ENCODE results near the gene ZSCAN2. TPM values are rescaled to one million over a fixed set of nuclear protein-coding genes. Genes with fewer than 3 reads are reported as not detected.

The ZSCAN2 gene
- total RNA-seq, 2 donors from 2014 or later: 13.9 to 23.2 TPM

- no peak for DNase-seq (ENCODE audit: low spot score)
- Histone ChIP-seq H3K27ac (no peak overlapping the region), H3K9me3 (no peaks in the 10 kb centered on the region), H3K4me1 (replicated peaks) (no peaks in the 10 kb centered on the region), H3K27me3 (replicated peaks; ENCODE audit: insufficient read depth) (no peaks in the 10 kb centered on the region), H3K36me3 (no peaks in the 10 kb centered on the region), H3K4me3 (no peak overlapping the region)
- TF ChIP-seq CTCF (IDR thresholded peaks at IDR 0.05): no peak
- TF ChIP-seq POLR2A (IDR thresholded peaks at IDR 0.05): no peak
- WGBS: 70% methylated on average over 2 of the region's 2 CpGs
- intact Hi-C loops (cut with DNase I): no loop called here
These were observed 4.7 kb downstream of the ZSCAN2 start for GRCh38 chr15:84605554-84605882.

- H3K4me1 ChIP-seq (replicated peaks): no peaks in the 10 kb centered on the region
- no peak overlapping the region for H3K4me3 ChIP-seq
- H3K9me3 ChIP-seq: no peaks in the 10 kb centered on the region
- H3K27ac ChIP-seq: no peak overlapping the region
- intact Hi-C loops (cut with DNase I): no loop called here
- WGBS: 74% methylated on average over 8 of the region's 8 CpGs
- H3K27me3 ChIP-seq (replicated peaks; ENCODE audit: insufficient read depth): no peaks in the 10 kb centered on the region
- no peaks in the 10 kb centered on the region for H3K36me3 ChIP-seq
- no peak for DNase-seq (ENCODE audit: low spot score)
- TF ChIP-seq CTCF (IDR thresholded peaks at IDR 0.05) (no peak), POLR2A (IDR thresholded peaks at IDR 0.05) (no peak), POLR2AphosphoS5 (IDR thresholded peaks at IDR 0.05) (no peak)
These were observed 5.9 kb downstream of the ZSCAN2 start for GRCh38 chr15:84606653-84607120.

GRCh38 chr15:84608707-84609284 lies 8.0 kb downstream of the ZSCAN2 start:
- H3K27ac ChIP-seq: no peak overlapping the region
- DNase-seq (ENCODE audit: low spot score): no peak
- WGBS: 67% methylated on average over 1 of the region's 1 CpG
- no peaks in the 10 kb centered on the region for H3K9me3 ChIP-seq
- TF ChIP-seq POLR2AphosphoS5 (IDR thresholded peaks at IDR 0.05) (no peak), POLR2A (IDR thresholded peaks at IDR 0.05) (no peak), CTCF (IDR thresholded peaks at IDR 0.05) (no peak)
- no peaks in the 10 kb centered on the region for H3K27me3 ChIP-seq (replicated peaks; ENCODE audit: insufficient read depth)
- H3K36me3 ChIP-seq: no peaks in the 10 kb centered on the region
- intact Hi-C loops (cut with DNase I): no loop called here
- H3K4me3 ChIP-seq: no peak overlapping the region
- no peaks in the 10 kb centered on the region for H3K4me1 ChIP-seq (replicated peaks)

- no peak overlapping the region for H3K27ac ChIP-seq
- no peak for TF ChIP-seq CTCF (IDR thresholded peaks at IDR 0.05)
- TF ChIP-seq POLR2A (IDR thresholded peaks at IDR 0.05): no peak
- no peak for TF ChIP-seq POLR2AphosphoS5 (IDR thresholded peaks at IDR 0.05)
- WGBS: 89% methylated on average over 11 of the region's 11 CpGs
- intact Hi-C loops (cut with DNase I): no loop called here
- H3K36me3 ChIP-seq: no peaks in the 10 kb centered on the region
- H3K4me1 ChIP-seq (replicated peaks): no peaks in the 10 kb centered on the region
- no peak overlapping the region for H3K4me3 ChIP-seq
- no peak for DNase-seq (ENCODE audit: low spot score)
- H3K27me3 ChIP-seq (replicated peaks; ENCODE audit: insufficient read depth): no peaks in the 10 kb centered on the region
- H3K9me3 ChIP-seq: no peaks in the 10 kb centered on the region
These were observed 9.2 kb downstream of the ZSCAN2 start for GRCh38 chr15:84609818-84610525.

- H3K4me3 ChIP-seq: no peak overlapping the region
- TF ChIP-seq CTCF (IDR thresholded peaks at IDR 0.05) (no peak), POLR2AphosphoS5 (IDR thresholded peaks at IDR 0.05) (no peak), POLR2A (IDR thresholded peaks at IDR 0.05) (no peak)
- intact Hi-C loops (cut with DNase I): no loop called here
- H3K4me1 ChIP-seq (replicated peaks): no peaks in the 10 kb centered on the region
- H3K36me3 ChIP-seq: no peaks in the 10 kb centered on the region
- H3K27ac ChIP-seq: no peak overlapping the region
- WGBS: 94% methylated on average over 7 of the region's 7 CpGs
- no peak for DNase-seq (ENCODE audit: low spot score)
- H3K9me3 ChIP-seq: no peaks in the 10 kb centered on the region
- no peaks in the 10 kb centered on the region for H3K27me3 ChIP-seq (replicated peaks; ENCODE audit: insufficient read depth)
These were observed 10.8 kb downstream of the ZSCAN2 start for GRCh38 chr15:84611631-84612030.

Data from prostate gland (tissue), 2 donors.